SHP77 treated with DMSO at 0.1 percent for 48 hours (cell line): ENCODE results near the gene CDCA3.
A peak's percentile ranks its signal among the peaks of the same experiment; 100 is the strongest.

Experiments
- DNase-seq: peaks from one replicate; lab custom pipeline; 2025; lab: John Stamatoyannopoulos, UW

Gene CDCA3

GRCh38 chr12:6832125-6832524 is 19.0 kb downstream of the CDCA3 start:
- no peak for DNase-seq

GRCh38 chr12:6831450-6831995 is 19.6 kb downstream of the CDCA3 start:
- no peak for DNase-seq

- DNase-seq: no peak
Measured at GRCh38 chr12:6830999-6831398, 20.1 kb downstream of the CDCA3 start.

- DNase-seq: no peak
Measured at GRCh38 chr12:6830286-6830890, 20.7 kb downstream of the CDCA3 start.

GRCh38 chr12:6829536-6830220 is 21.4 kb downstream of the CDCA3 start:
- no peak for DNase-seq

GRCh38 chr12:6828781-6829535 is 22.1 kb downstream of the CDCA3 start:
- DNase-seq: no peak

- no peak for DNase-seq
Measured at GRCh38 chr12:6827982-6828780, 22.9 kb downstream of the CDCA3 start, which contains the start of gene P3H3. P3H3 (plus strand) TSS chr12:6828407; CDS start chr12:6828441, 34 bp downstream.

- peak; percentile 40 for DNase-seq
Measured at GRCh38 chr12:6827437-6827911, 23.6 kb downstream of the CDCA3 start.

- no peak for DNase-seq
Measured at GRCh38 chr12:6826734-6827436, 24.2 kb downstream of the CDCA3 start.

GRCh38 chr12:6826125-6826733 is 24.9 kb downstream of the CDCA3 start:
- DNase-seq: no peak

GRCh38 chr12:6825398-6826124 is 25.5 kb downstream of the CDCA3 start:
- no peak for DNase-seq

GRCh38 chr12:6824901-6825381 is 26.1 kb downstream of the CDCA3 start:
- no peak for DNase-seq

GRCh38 chr12:6824085-6824775 is 26.9 kb downstream of the CDCA3 start:
- DNase-seq: no peak

- DNase-seq: no peak
Measured at GRCh38 chr12:6823182-6824084, 27.7 kb downstream of the CDCA3 start.

- no peak for DNase-seq
Measured at GRCh38 chr12:6822426-6823135, 28.5 kb downstream of the CDCA3 start.

- DNase-seq: no peak
Measured at GRCh38 chr12:6821591-6822425, 29.3 kb downstream of the CDCA3 start, which contains the start of gene GPR162. GPR162 (plus strand) TSS chr12:6821821; CDS start chr12:6823899, 2,078 bp downstream.
